GM21619 (cell line): Measurements from ENCODE around the gene MEIKIN.

Source experiments
- ATAC-seq: cut with Tn5 transposase; IDR thresholded peaks from one replicate; pipeline ENCODE4 v1.9.1; 2021; ENCODE audit not compliant: unreplicated experiment

The MEIKIN gene

GRCh38 chr5:131945551-131946168, at the start of gene MEIKIN:
MEIKIN (minus strand) TSS chr5:131945663; CDS start chr5:131945505, 158 bp downstream.
- no peak for ATAC-seq

GRCh38 chr5:131994533-131995226, 49.2 kb upstream of the MEIKIN start:
- ATAC-seq: no peak

GRCh38 chr5:131994090-131994489, 48.6 kb upstream of the MEIKIN start:
- ATAC-seq: no peak

- ATAC-seq: no peak
Observed at GRCh38 chr5:131993676-131994075, 48.2 kb upstream of the MEIKIN start.

GRCh38 chr5:131992370-131992769, 46.9 kb upstream of the MEIKIN start:
- no peak for ATAC-seq

- no peak for ATAC-seq
Observed at GRCh38 chr5:131991593-131992324, 46.3 kb upstream of the MEIKIN start.

- no peak for ATAC-seq
Observed at GRCh38 chr5:131990716-131991115, 45.3 kb upstream of the MEIKIN start.

- no peak for ATAC-seq
Observed at GRCh38 chr5:131988601-131989000, 43.1 kb upstream of the MEIKIN start.

GRCh38 chr5:131987251-131987650, 41.8 kb upstream of the MEIKIN start:
- ATAC-seq: no peak

- no peak for ATAC-seq
Observed at GRCh38 chr5:131986161-131986912, 40.9 kb upstream of the MEIKIN start.

- ATAC-seq: no peak
Observed at GRCh38 chr5:131984956-131985665, 39.6 kb upstream of the MEIKIN start.

GRCh38 chr5:131983244-131983771, 37.8 kb upstream of the MEIKIN start:
- no peak for ATAC-seq

- ATAC-seq: no peak
Observed at GRCh38 chr5:131981516-131981915, 36.1 kb upstream of the MEIKIN start.

- no peak for ATAC-seq
Observed at GRCh38 chr5:131980696-131981095, 35.2 kb upstream of the MEIKIN start.

- no peak for ATAC-seq
Observed at GRCh38 chr5:131979816-131980215, 34.4 kb upstream of the MEIKIN start.

GRCh38 chr5:131977212-131977604, 31.7 kb upstream of the MEIKIN start:
- ATAC-seq: no peak

- no peak for ATAC-seq
Observed at GRCh38 chr5:131976414-131977211, 31.1 kb upstream of the MEIKIN start.

- no peak for ATAC-seq
Observed at GRCh38 chr5:131974956-131975726, 29.7 kb upstream of the MEIKIN start.

- no peak for ATAC-seq
Observed at GRCh38 chr5:131974622-131974955, 29.1 kb upstream of the MEIKIN start.
